Dendritic cell treated with granulocyte-macrophage colony-stimulating factor and Interleukin-4, amounts not matched to agents 40 ng/mL and 50 ng/mL, for 4 days (primary cell): ENCODE measurements around the gene VIPR2.

ENCODE experiments used
- H3K27ac Mint-ChIP-seq: one replicate; pipeline ENCODE4 v1.8.0; 2022; ENCODE audit warnings: mild to moderate bottlenecking, mixed read lengths
- H3K27me3 Mint-ChIP-seq: one replicate; pipeline ENCODE4 v1.8.0; 2022; ENCODE audit warnings: mild to moderate bottlenecking, mixed read lengths
- H3K36me3 Mint-ChIP-seq: one replicate; pipeline ENCODE4 v1.8.0; 2022; ENCODE audit warnings: low read depth, mixed read lengths
- H3K4me1 Mint-ChIP-seq: one replicate; pipeline ENCODE4 v1.8.0; 2022; ENCODE audit warnings: low read depth, mixed read lengths
- H3K4me3 Mint-ChIP-seq: one replicate; pipeline ENCODE4 v1.8.0; 2022; ENCODE audit warnings: mild to moderate bottlenecking, moderate library complexity, mixed read lengths
- H3K9me3 Mint-ChIP-seq: one replicate; pipeline ENCODE4 v1.8.0; 2022; ENCODE audit warnings: mixed read lengths
- intact Hi-C: fragments of 100-400 bp; cut with micrococcal nuclease; formaldehyde crosslinking; loops from one replicate; pipeline ENCODE4 v1.15.0; 2022

The VIPR2 gene

GRCh38 chr7:159025161-159025779, 119.4 kb downstream of the VIPR2 start:
- intact Hi-C loops: no loop called here
- H3K36me3 Mint-ChIP-seq: no peaks in the 10 kb centered on the region
- H3K4me3 Mint-ChIP-seq: no peak overlapping the region
- H3K27ac Mint-ChIP-seq: no peak overlapping the region
- peaks cover 10% of the 10 kb centered on the region for H3K9me3 Mint-ChIP-seq
- peaks cover 1% of the 10 kb centered on the region for H3K4me1 Mint-ChIP-seq
- H3K27me3 Mint-ChIP-seq: peaks cover 12% of the 10 kb centered on the region

GRCh38 chr7:159024280-159024951, 120.3 kb downstream of the VIPR2 start:
- Mint-ChIP-seq H3K27me3 (peaks cover 4% of the 10 kb centered on the region), H3K27ac (no peak overlapping the region), H3K36me3 (no peaks in the 10 kb centered on the region), H3K4me1 (no peaks in the 10 kb centered on the region), H3K4me3 (no peak overlapping the region), H3K9me3 (peaks cover 12% of the 10 kb centered on the region)
- intact Hi-C loops: no loop called here

GRCh38 chr7:159023746-159024145, 120.9 kb downstream of the VIPR2 start:
- no peaks in the 10 kb centered on the region for H3K36me3 Mint-ChIP-seq
- peaks cover 12% of the 10 kb centered on the region for H3K9me3 Mint-ChIP-seq
- no peak overlapping the region for H3K4me3 Mint-ChIP-seq
- peaks cover 3% of the 10 kb centered on the region for H3K27me3 Mint-ChIP-seq
- intact Hi-C loops: no loop called here
- no peak overlapping the region for H3K27ac Mint-ChIP-seq
- H3K4me1 Mint-ChIP-seq: no peaks in the 10 kb centered on the region

- Mint-ChIP-seq H3K27me3 (peaks cover 1% of the 10 kb centered on the region), H3K36me3 (no peaks in the 10 kb centered on the region), H3K9me3 (peaks cover 12% of the 10 kb centered on the region), H3K27ac (no peak overlapping the region), H3K4me1 (no peaks in the 10 kb centered on the region), H3K4me3 (no peak overlapping the region)
- intact Hi-C loops: no loop called here
These were observed 121.5 kb downstream of the VIPR2 start for GRCh38 chr7:159023206-159023605.

GRCh38 chr7:159022238-159022993, 122.3 kb downstream of the VIPR2 start:
- no peak overlapping the region for H3K4me3 Mint-ChIP-seq
- H3K9me3 Mint-ChIP-seq: peaks cover 12% of the 10 kb centered on the region
- no peaks in the 10 kb centered on the region for H3K27me3 Mint-ChIP-seq
- H3K4me1 Mint-ChIP-seq: no peaks in the 10 kb centered on the region
- no peak overlapping the region for H3K27ac Mint-ChIP-seq
- intact Hi-C loops: no loop called here
- no peaks in the 10 kb centered on the region for H3K36me3 Mint-ChIP-seq

- Mint-ChIP-seq H3K27ac (no peak overlapping the region), H3K9me3 (peaks cover 12% of the 10 kb centered on the region), H3K36me3 (no peaks in the 10 kb centered on the region), H3K27me3 (no peaks in the 10 kb centered on the region), H3K4me3 (no peak overlapping the region), H3K4me1 (no peaks in the 10 kb centered on the region)
- intact Hi-C loops: no loop called here
These were observed 123.7 kb downstream of the VIPR2 start for GRCh38 chr7:159020987-159021386.

GRCh38 chr7:159019111-159019510, 125.6 kb downstream of the VIPR2 start:
- no peak overlapping the region for H3K27ac Mint-ChIP-seq
- no peaks in the 10 kb centered on the region for H3K36me3 Mint-ChIP-seq
- no peaks in the 10 kb centered on the region for H3K27me3 Mint-ChIP-seq
- no peaks in the 10 kb centered on the region for H3K4me1 Mint-ChIP-seq
- H3K9me3 Mint-ChIP-seq: peaks cover 12% of the 10 kb centered on the region
- no peak overlapping the region for H3K4me3 Mint-ChIP-seq
- intact Hi-C loops: no loop called here

GRCh38 chr7:159017741-159018140, 126.9 kb downstream of the VIPR2 start:
- Mint-ChIP-seq H3K4me3 (no peak overlapping the region), H3K27ac (no peak overlapping the region), H3K36me3 (no peaks in the 10 kb centered on the region), H3K27me3 (no peaks in the 10 kb centered on the region), H3K9me3 (peaks cover 12% of the 10 kb centered on the region), H3K4me1 (no peaks in the 10 kb centered on the region)
- intact Hi-C loops: no loop called here

GRCh38 chr7:159017210-159017609, 127.5 kb downstream of the VIPR2 start:
- H3K9me3 Mint-ChIP-seq: peaks cover 12% of the 10 kb centered on the region
- no peaks in the 10 kb centered on the region for H3K27me3 Mint-ChIP-seq
- no peak overlapping the region for H3K27ac Mint-ChIP-seq
- H3K4me1 Mint-ChIP-seq: no peaks in the 10 kb centered on the region
- H3K36me3 Mint-ChIP-seq: no peaks in the 10 kb centered on the region
- H3K4me3 Mint-ChIP-seq: no peak overlapping the region
- intact Hi-C loops: no loop called here

GRCh38 chr7:159016591-159016990, 128.1 kb downstream of the VIPR2 start:
- H3K4me3 Mint-ChIP-seq: no peak overlapping the region
- H3K36me3 Mint-ChIP-seq: no peaks in the 10 kb centered on the region
- no peaks in the 10 kb centered on the region for H3K27me3 Mint-ChIP-seq
- H3K27ac Mint-ChIP-seq: no peak overlapping the region
- intact Hi-C loops: no loop called here
- H3K4me1 Mint-ChIP-seq: no peaks in the 10 kb centered on the region
- H3K9me3 Mint-ChIP-seq: peaks cover 12% of the 10 kb centered on the region

GRCh38 chr7:159015454-159016410, 128.9 kb downstream of the VIPR2 start:
- H3K27ac Mint-ChIP-seq: no peak overlapping the region
- H3K4me3 Mint-ChIP-seq: no peak overlapping the region
- no peaks in the 10 kb centered on the region for H3K4me1 Mint-ChIP-seq
- no peaks in the 10 kb centered on the region for H3K27me3 Mint-ChIP-seq
- no peaks in the 10 kb centered on the region for H3K36me3 Mint-ChIP-seq
- peaks cover 7% of the 10 kb centered on the region for H3K9me3 Mint-ChIP-seq
- intact Hi-C loops: no loop called here

GRCh38 chr7:159015081-159015453, 129.6 kb downstream of the VIPR2 start:
- Mint-ChIP-seq H3K4me1 (no peaks in the 10 kb centered on the region), H3K27me3 (no peaks in the 10 kb centered on the region), H3K27ac (no peak overlapping the region), H3K4me3 (no peak overlapping the region), H3K36me3 (no peaks in the 10 kb centered on the region), H3K9me3 (peaks cover under 1% of the 10 kb centered on the region)
- intact Hi-C loops: no loop called here

- no peak overlapping the region for H3K4me3 Mint-ChIP-seq
- no peaks in the 10 kb centered on the region for H3K4me1 Mint-ChIP-seq
- no peaks in the 10 kb centered on the region for H3K36me3 Mint-ChIP-seq
- H3K9me3 Mint-ChIP-seq: no peaks in the 10 kb centered on the region
- H3K27ac Mint-ChIP-seq: no peak overlapping the region
- intact Hi-C loops: no loop called here
- H3K27me3 Mint-ChIP-seq: no peaks in the 10 kb centered on the region
These were observed 130.2 kb downstream of the VIPR2 start for GRCh38 chr7:159014297-159015062.
